ENCODE measurements around the gene EPN1. TPM values are rescaled to one million over a fixed set of nuclear protein-coding genes. Genes with fewer than 3 reads are reported as not detected.

Gene EPN1
- total and polyA plus RNA-seq, 2 of the 13 experiments (the other 11 are each of a cell fraction or from before 2014, with no cell fraction given) = 28.9 to 31.7 TPM

GRCh38 chr19:55674841-55675660 is at the start of gene EPN1 (continued):
- TF ChIP-seq EED (CRISPR knock-in tag; IDR thresholded peaks at IDR 0.05) (no peak; the same call in 1 of the 2 replicates), GRHL1 (CRISPR knock-in tag; conservative IDR thresholded peaks at IDR 0.05) (no peak), ZNF629 (CRISPR knock-in tag; conservative IDR thresholded peaks at IDR 0.05) (no peak), POGK (CRISPR knock-in tag; conservative IDR thresholded peaks at IDR 0.05) (no peak), GZF1 (CRISPR knock-in tag; IDR thresholded peaks at IDR 0.05) (no peak), RBFOX2 (IDR thresholded peaks at IDR 0.05; ENCODE audit: low read depth, low read length) (peak; percentile 83), RFX1 (IDR thresholded peaks at IDR 0.05) (peak; percentile 84), NFRKB (IDR thresholded peaks at IDR 0.05) (no peak), TGIF2 (CRISPR knock-in tag; IDR thresholded peaks at IDR 0.05) (no peak), POGZ (CRISPR knock-in tag; IDR thresholded peaks at IDR 0.05) (no peak), HDAC1 (CRISPR knock-in tag; IDR thresholded peaks at IDR 0.05) (peak; percentile 89), CENPX (CRISPR knock-in tag; IDR thresholded peaks at IDR 0.05) (no peak), ZNF75D (CRISPR knock-in tag; IDR thresholded peaks at IDR 0.05; ENCODE audit: borderline replicate concordance) (no peak), ZNF12 (CRISPR knock-in tag; IDR thresholded peaks at IDR 0.05) (peak; percentile 48; the same call in 1 of the 2 replicates), SALL1 (CRISPR knock-in tag; IDR thresholded peaks at IDR 0.05) (peak; percentile 83), ZSCAN21 (CRISPR knock-in tag; IDR thresholded peaks at IDR 0.05; ENCODE audit: borderline replicate concordance) (no peak; the same call in 1 of the 2 replicates), JARID2 (CRISPR knock-in tag; IDR thresholded peaks at IDR 0.05; ENCODE audit: insufficient replicate concordance) (no peak), ZNF598 (CRISPR knock-in tag; IDR thresholded peaks at IDR 0.05; ENCODE audit: borderline replicate concordance) (no peak), AFF4 (CRISPR knock-in tag; IDR thresholded peaks at IDR 0.05) (no peak), RFX5 (IDR thresholded peaks at IDR 0.05; ENCODE audit: low read depth, low read length) (peak; percentile 81), HCFC1 (IDR thresholded peaks at IDR 0.05; ENCODE audit: low read depth, low read length) (peak; percentile 71), MNT (IDR thresholded peaks at IDR 0.05) (peak; percentile 38; the same call in 1 of the 2 replicates)
